Right hindlimb (tissue), 1 donor: ENCODE data around the gene FHAD1.

ENCODE experiments used
- DNase-seq: peaks from one replicate; pipeline ENCODE4 v3.0.0-alpha.2; 2018

Gene FHAD1

GRCh38 chr1:15444468-15445389, 197.7 kb downstream of the FHAD1 start:
- DNase-seq = no peak

- no peak for DNase-seq
Measured at GRCh38 chr1:15445390-15446122, 198.5 kb downstream of the FHAD1 start.

- DNase-seq = no peak
Measured at GRCh38 chr1:15446212-15446611, 199.2 kb downstream of the FHAD1 start.
